ENCODE measurements around the gene BAAT. TPM values are rescaled to one million over a fixed set of nuclear protein-coding genes. Genes with fewer than 3 reads are reported as not detected.
A peak's percentile ranks its signal among the peaks of the same experiment; 100 is the strongest.

Gene BAAT
- total and polyA plus RNA-seq, 4 donors: 0.22 to 0.48 (median 0.36) TPM

DNA sequence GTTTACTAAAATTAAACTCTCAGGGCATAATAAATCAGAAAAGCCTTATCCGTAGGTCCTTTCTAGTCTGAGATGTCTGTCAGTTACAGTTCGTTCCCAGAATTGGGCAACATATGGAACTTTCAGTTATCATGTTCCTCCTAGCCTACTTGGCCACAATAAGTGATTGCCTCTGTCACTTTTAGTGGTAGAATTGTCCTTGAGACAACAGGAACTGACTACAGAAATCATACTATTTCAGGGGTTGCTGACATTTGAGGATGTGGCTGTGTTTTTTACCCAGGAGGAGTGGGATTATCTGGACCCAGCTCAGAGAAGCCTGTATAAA, 14.8 kb upstream of the BAAT start:
- WGBS (ENCODE audit: insufficient coverage): 39% methylated on average over 2 of the region's 2 CpGs
- H3K27ac ChIP-seq (ENCODE audit: low read depth, low read length): no peak overlapping the region
- no peak for DNase-seq (ENCODE audit: low read depth in 4 of 6, low spot score in 6 of 6)

DNA sequence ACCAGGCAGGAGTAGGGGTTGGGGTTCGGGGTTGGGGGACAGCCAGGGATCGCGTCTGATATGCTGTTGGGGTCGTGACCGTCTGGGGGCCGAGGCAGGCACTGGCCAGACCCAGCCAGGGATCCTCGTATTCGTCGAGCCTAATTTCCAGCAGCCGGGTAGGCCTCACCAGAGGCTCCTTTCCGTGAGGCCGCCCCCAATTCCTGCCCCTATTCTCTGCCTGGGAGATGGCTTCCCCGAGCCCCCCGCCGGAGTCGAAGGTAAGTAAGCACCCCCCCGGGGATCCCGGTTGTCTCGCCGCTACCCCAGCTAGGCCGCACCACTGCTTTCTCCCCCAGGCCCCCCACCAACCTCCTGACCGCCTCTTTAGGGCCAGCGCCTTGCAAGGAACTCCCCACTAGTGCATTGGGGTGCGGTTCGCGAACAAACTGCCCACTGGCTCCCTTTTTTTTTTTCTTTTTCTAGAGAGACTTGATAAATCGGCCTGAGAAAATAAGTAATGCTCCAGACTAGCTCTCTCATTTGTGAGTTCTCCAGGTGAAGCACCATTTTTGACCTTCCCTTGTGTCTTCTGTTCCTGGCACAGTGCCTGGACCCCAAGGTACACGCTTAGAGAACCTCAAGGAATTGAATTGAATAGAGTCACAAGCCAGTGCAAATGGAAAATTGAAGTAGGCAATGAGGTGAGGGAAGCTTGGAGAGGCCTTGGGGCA, 14.3 kb upstream of the BAAT start:
- Histone ChIP-seq H3K36me3 (ENCODE audit: control insufficient read depth, insufficient read depth, low read length) (peaks cover 11% of the 10 kb centered on the region), H3K4me3 (ENCODE audit: low read depth, low read length) (peak overlapping the region; percentile 77), H3K9me3 (ENCODE audit: control insufficient read depth, insufficient read depth, low read length) (peaks cover 5% of the 10 kb centered on the region), H3K4me1 (ENCODE audit: control insufficient read depth, insufficient read depth, low read length) (no peaks in the 10 kb centered on the region), H3K27ac (ENCODE audit: low read depth, low read length) (peak overlapping the region; percentile 80), H3K27me3 (ENCODE audit: control insufficient read depth, insufficient read depth, low read length) (no peaks in the 10 kb centered on the region)
- DNase-seq (ENCODE audit: low read depth in 4 of 6, low spot score in 6 of 6): peak in 2 of 6 donors; percentile 17 to 31
- under 1% methylated on average over 22 of the region's 28 CpGs for WGBS (ENCODE audit: insufficient coverage)

More for the DNA sequence above, 14.8 kb upstream of the BAAT start:
- Histone ChIP-seq H3K9me3 (ENCODE audit: control insufficient read depth, insufficient read depth, low read length) (peaks cover under 1% of the 10 kb centered on the region), H3K27me3 (ENCODE audit: control insufficient read depth, insufficient read depth, low read length) (no peaks in the 10 kb centered on the region), H3K4me3 (ENCODE audit: low read depth, low read length) (peak overlapping the region; percentile 77), H3K4me1 (ENCODE audit: control insufficient read depth, insufficient read depth, low read length) (no peaks in the 10 kb centered on the region), H3K36me3 (ENCODE audit: control insufficient read depth, insufficient read depth, low read length) (peaks cover 11% of the 10 kb centered on the region)

DNA sequence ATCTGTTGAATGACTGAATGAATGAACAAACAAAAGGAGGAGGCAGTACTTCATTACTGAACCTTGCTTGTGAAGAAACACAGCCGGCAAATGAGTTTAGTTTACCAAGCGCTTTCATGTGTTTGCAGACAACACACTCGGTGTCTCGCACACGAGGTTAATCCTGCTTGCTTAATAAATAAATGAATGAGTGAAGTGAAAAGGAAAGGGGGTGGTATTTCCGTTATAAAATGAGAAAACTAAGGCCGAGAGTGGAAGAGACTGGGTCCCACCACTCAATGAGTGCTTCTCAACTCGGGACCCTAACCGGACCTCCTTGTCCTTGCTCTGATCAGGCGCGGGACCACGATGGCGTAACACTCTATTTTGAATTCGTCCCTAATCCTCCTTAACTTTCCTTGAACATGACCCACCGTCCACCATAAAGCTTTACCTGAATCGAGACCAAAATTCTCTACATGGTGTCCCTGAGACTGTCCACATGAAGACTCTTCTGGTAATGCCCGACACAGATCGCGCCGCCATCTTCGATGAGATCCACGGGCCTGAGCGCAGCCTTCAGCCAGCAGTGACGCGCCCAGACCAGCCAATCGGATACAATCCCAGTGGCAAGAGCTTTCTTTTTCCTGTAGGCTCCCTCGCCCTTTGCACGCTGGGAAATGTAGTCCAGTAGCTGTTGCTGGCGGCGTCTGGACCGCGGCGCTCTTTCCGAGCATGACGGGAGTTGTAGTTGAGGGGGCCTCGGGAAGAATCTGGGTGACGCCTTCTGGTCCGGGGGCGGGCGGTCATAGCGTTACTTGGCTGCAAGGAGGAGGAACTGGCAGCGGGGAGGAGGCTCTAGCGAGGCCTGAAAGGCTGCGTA, 13.5 kb upstream of the BAAT start, which contains the start of the genes MRPL50 and ZNF189:
Gene MRPL50 (minus strand): TSS at position 551 of the 862 bp plus-strand sequence. CDS start 26 bp downstream, at position 525.
Gene ZNF189 (plus strand): TSS at position 784 of the 862 bp plus-strand sequence. CDS start 306 bp downstream, outside the sequence.
- peak within 1 kb of the TSS; percentile 80 for H3K27ac ChIP-seq (ENCODE audit: low read depth, low read length)
- peaks cover 11% of the 10 kb centered on the region for H3K36me3 ChIP-seq (ENCODE audit: control insufficient read depth, insufficient read depth, low read length)
- peaks cover 5% of the 10 kb centered on the region for H3K9me3 ChIP-seq (ENCODE audit: control insufficient read depth, insufficient read depth, low read length)
- DNase-seq (ENCODE audit: low read depth in 4 of 6, low spot score in 6 of 6): peak; percentile 94 to 100 (median 98)
- no peaks in the 10 kb centered on the region for H3K27me3 ChIP-seq (ENCODE audit: control insufficient read depth, insufficient read depth, low read length)
- H3K4me1 ChIP-seq (ENCODE audit: control insufficient read depth, insufficient read depth, low read length): no peaks in the 10 kb centered on the region
- H3K4me3 ChIP-seq (ENCODE audit: low read depth, low read length): peak within 1 kb of the TSS; percentile 77
- WGBS (ENCODE audit: insufficient coverage): 0% methylated on average over 42 of the region's 44 CpGs

DNA sequence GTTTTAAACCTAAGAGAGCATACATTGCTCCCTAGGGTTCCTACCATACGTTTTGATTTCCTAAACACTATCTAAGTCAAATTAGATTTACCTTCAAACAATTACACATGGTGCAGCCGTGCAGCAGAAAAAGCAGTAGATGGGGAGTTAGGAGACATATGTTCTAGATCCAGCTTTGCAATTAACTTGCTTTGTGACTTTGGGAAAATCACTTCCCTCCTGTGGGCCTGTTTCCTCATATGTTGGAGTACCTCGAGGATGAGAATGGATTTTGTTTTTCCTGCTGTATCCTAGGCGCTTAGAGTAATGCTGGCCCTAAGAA, 12.9 kb upstream of the BAAT start:
- no peak for DNase-seq (ENCODE audit: low read depth in 4 of 6, low spot score in 6 of 6)
- WGBS (ENCODE audit: insufficient coverage): 0% methylated on average over 2 of the region's 4 CpGs
- Histone ChIP-seq H3K27ac (ENCODE audit: low read depth, low read length) (peak overlapping the region; percentile 78), H3K4me1 (ENCODE audit: control insufficient read depth, insufficient read depth, low read length) (no peaks in the 10 kb centered on the region), H3K4me3 (ENCODE audit: low read depth, low read length) (peak overlapping the region; percentile 77), H3K27me3 (ENCODE audit: control insufficient read depth, insufficient read depth, low read length) (no peaks in the 10 kb centered on the region), H3K36me3 (ENCODE audit: control insufficient read depth, insufficient read depth, low read length) (peaks cover 9% of the 10 kb centered on the region), H3K9me3 (ENCODE audit: control insufficient read depth, insufficient read depth, low read length) (peaks cover 6% of the 10 kb centered on the region)

DNA sequence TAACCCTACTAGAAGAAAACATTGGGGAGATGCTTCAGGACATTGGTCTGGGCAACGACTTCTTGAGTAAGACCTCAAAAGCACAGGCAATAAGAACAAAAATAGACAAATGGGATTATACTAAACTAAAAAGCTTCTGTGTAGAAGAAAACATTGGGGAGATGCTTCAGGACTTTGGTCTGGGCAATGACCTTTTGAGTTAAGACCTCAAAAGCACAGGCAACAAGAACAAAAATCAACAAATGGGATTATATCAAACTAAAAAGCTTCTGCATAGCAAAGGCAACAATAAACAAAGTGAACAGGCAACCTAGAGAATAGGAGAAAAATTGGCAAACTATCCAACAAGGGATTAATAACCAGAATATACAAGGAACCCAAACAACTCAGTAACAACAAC, 9.9 kb upstream of the BAAT start:
- WGBS (ENCODE audit: insufficient coverage): no CpG with 5 or more reads among the region's 1 CpG
- Histone ChIP-seq H3K27me3 (ENCODE audit: control insufficient read depth, insufficient read depth, low read length) (no peaks in the 10 kb centered on the region), H3K9me3 (ENCODE audit: control insufficient read depth, insufficient read depth, low read length) (peaks cover 6% of the 10 kb centered on the region), H3K36me3 (ENCODE audit: control insufficient read depth, insufficient read depth, low read length) (no peaks in the 10 kb centered on the region), H3K4me1 (ENCODE audit: control insufficient read depth, insufficient read depth, low read length) (no peaks in the 10 kb centered on the region), H3K4me3 (ENCODE audit: low read depth, low read length) (no peak overlapping the region), H3K27ac (ENCODE audit: low read depth, low read length) (no peak overlapping the region)
- DNase-seq (ENCODE audit: low read depth in 4 of 6, low spot score in 6 of 6): no peak

DNA sequence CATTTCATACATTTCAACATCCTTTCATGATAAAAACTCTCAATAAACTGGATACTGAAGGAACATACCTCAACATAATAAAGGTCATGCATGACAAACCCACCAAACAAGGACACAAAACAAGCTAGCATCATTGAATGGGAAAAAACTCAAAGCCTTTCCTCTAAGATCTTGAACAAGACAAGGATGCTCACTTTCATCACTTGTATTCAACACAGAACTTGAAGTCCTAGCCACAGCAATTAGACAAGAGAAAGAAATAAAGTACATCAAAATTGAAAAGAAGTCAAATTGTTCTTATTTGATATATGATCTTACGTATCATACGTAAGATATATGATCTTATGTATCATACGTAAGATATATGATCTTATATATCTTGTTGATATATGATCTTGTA, 8.3 kb upstream of the BAAT start:
- H3K4me3 ChIP-seq (ENCODE audit: low read depth, low read length): no peak overlapping the region
- no CpG with 5 or more reads among the region's 3 CpGs for WGBS (ENCODE audit: insufficient coverage)
- no peak for DNase-seq (ENCODE audit: low read depth in 4 of 6, low spot score in 6 of 6)
- peaks cover 6% of the 10 kb centered on the region for H3K9me3 ChIP-seq (ENCODE audit: control insufficient read depth, insufficient read depth, low read length)
- no peaks in the 10 kb centered on the region for H3K4me1 ChIP-seq (ENCODE audit: control insufficient read depth, insufficient read depth, low read length)
- H3K27me3 ChIP-seq (ENCODE audit: control insufficient read depth, insufficient read depth, low read length): no peaks in the 10 kb centered on the region
- H3K27ac ChIP-seq (ENCODE audit: low read depth, low read length): no peak overlapping the region
- no peaks in the 10 kb centered on the region for H3K36me3 ChIP-seq (ENCODE audit: control insufficient read depth, insufficient read depth, low read length)

DNA sequence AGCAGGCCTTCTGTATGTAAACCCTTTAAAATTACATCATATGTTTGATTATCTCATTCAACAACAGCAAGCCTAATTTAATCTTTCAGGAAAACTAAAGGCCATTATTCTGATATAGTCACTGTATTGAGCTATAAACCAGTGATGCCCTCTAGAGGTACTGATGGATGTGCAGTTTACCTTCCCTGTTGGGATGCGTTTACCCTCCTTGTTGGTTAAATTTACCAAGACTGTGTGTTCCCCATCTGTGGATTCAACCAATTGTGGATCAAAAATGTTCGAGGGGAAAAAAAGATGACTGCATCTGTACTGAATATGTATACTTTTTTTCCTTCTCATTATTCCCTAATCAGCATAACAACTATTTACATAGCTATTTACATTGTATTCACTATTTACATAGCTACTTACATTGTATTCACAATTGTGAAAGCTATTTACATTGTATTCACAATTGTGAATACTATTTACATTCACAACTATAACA, 3.7 kb upstream of the BAAT start:
- H3K36me3 ChIP-seq (ENCODE audit: control insufficient read depth, insufficient read depth, low read length): no peaks in the 10 kb centered on the region
- H3K27ac ChIP-seq (ENCODE audit: low read depth, low read length): no peak overlapping the region
- WGBS (ENCODE audit: insufficient coverage): no CpG with 5 or more reads among the region's 2 CpGs
- no peaks in the 10 kb centered on the region for H3K4me1 ChIP-seq (ENCODE audit: control insufficient read depth, insufficient read depth, low read length)
- peak in 2 of 6 donors; percentile 24 to 28 for DNase-seq (ENCODE audit: low read depth in 4 of 6, low spot score in 6 of 6)
- H3K9me3 ChIP-seq (ENCODE audit: control insufficient read depth, insufficient read depth, low read length): peaks cover 3% of the 10 kb centered on the region
- H3K27me3 ChIP-seq (ENCODE audit: control insufficient read depth, insufficient read depth, low read length): no peaks in the 10 kb centered on the region
- H3K4me3 ChIP-seq (ENCODE audit: low read depth, low read length): no peak overlapping the region

DNA sequence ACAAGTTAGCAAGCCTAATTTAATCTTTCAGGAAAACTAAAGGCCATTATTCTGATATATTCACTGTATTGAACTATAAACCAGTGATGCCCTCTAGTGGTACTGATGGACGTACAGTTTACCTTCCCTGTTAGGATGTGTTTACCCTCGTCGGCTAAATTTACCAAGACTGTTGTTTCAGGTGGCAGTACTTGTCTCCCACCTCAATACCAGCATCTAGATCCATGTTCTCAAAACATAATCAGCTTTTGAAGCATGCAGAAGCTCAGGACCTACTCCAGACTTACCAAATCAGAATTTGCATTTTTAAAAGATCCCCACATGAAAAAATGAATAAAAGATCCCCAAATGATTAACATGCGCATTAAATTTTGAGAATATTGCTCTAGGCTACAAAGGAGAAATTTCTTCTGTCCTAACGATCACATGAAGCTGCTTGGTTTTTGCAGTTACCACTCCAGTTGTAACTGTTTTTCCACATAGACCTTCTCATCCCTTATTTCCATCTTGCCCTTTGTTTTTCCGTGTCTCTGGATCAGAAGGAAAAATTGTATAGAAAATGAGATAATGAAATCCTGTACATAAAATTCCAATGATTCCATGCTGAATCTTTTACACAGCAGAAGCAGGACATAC, 3.2 kb upstream of the BAAT start:
- H3K36me3 ChIP-seq (ENCODE audit: control insufficient read depth, insufficient read depth, low read length): no peaks in the 10 kb centered on the region
- no peaks in the 10 kb centered on the region for H3K4me1 ChIP-seq (ENCODE audit: control insufficient read depth, insufficient read depth, low read length)
- no peak overlapping the region for H3K4me3 ChIP-seq (ENCODE audit: low read depth, low read length)
- peak in 4 of 6 donors; percentile 17 to 85 (median 54) for DNase-seq (ENCODE audit: low read depth in 4 of 6, low spot score in 6 of 6)
- H3K9me3 ChIP-seq (ENCODE audit: control insufficient read depth, insufficient read depth, low read length): peaks cover 2% of the 10 kb centered on the region
- no peaks in the 10 kb centered on the region for H3K27me3 ChIP-seq (ENCODE audit: control insufficient read depth, insufficient read depth, low read length)
- 30% methylated on average over 4 of the region's 6 CpGs for WGBS (ENCODE audit: insufficient coverage)
- peak overlapping the region; percentile 36 for H3K27ac ChIP-seq (ENCODE audit: low read depth, low read length)

DNA sequence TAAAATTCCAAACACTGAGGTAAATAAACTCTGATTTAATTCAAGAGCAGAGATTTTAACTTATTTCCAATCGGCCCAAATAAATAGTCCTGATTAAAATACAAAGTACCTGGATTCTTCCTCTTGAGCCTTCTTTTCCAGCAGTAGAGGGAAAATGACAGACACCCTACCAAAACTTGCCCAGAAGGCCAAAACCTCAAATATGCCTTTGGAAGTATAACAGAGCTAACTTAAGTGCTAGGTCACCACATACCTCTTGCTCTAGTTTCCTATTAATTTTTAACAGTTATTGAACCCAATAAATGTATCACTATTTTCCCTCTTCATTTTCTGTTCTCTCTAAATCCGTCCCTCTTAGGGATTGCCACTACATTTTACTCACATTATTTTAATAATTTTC, 1.4 kb downstream of the BAAT start:
- no peak for DNase-seq (ENCODE audit: low read depth in 4 of 6, low spot score in 6 of 6)
- no peaks in the 10 kb centered on the region for H3K27me3 ChIP-seq (ENCODE audit: control insufficient read depth, insufficient read depth, low read length)
- no peak overlapping the region for H3K4me3 ChIP-seq (ENCODE audit: low read depth, low read length)
- WGBS (ENCODE audit: insufficient coverage): no CpG with 5 or more reads among the region's 2 CpGs
- peaks cover 2% of the 10 kb centered on the region for H3K9me3 ChIP-seq (ENCODE audit: control insufficient read depth, insufficient read depth, low read length)
- no peak overlapping the region for H3K27ac ChIP-seq (ENCODE audit: low read depth, low read length)
- H3K4me1 ChIP-seq (ENCODE audit: control insufficient read depth, insufficient read depth, low read length): no peaks in the 10 kb centered on the region
- H3K36me3 ChIP-seq (ENCODE audit: control insufficient read depth, insufficient read depth, low read length): no peaks in the 10 kb centered on the region

Measured in spinal cord (tissue), 10 donors.